Measurements from ENCODE around the gene CWC27.
A peak's percentile ranks its signal among the peaks of the same experiment; 100 is the strongest.

Gene CWC27

DNA sequence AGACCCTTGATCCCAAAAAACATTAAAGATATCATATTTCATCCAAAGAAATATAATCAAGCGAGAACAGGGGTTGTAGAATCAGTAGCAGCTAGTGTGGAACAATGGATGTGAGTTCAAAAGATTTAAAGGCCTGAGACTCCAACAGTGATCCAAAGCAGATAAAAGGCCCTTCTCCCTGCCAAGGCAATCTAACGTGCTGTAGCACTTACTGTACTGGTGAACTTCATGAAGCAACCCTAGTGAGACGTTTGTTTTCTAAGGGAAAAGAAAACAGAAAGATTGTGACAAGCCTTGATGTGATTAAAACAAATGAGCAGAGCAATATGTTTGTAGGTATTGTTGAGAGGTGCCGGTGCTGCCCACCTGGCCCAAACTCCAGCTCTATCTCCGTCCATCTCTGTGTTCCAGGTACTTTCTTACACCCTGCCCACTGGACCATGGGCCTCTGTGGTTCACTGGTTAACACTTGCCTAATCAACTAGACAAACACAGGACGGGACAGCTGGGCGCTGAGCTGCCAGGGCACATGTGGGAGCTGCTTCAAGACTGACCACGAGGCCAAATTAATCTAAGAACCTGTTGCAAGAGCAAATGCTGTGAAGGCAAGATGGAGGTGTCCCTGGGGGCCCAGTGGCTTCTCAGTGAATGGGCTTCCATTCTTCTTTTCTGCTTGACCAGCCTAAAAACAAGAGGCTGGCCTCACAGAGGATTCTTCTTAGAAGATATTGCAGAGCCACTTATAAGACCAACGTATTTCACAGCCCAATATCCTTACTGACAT is 265.5 kb downstream of the CWC27 start:
- H3K27me3 ChIP-seq (ENCODE audit: control insufficient read depth, insufficient read depth, low read length) = no peaks in the 10 kb centered on the region
- H3K4me3 ChIP-seq (ENCODE audit: low read length) = no peak overlapping the region
- H3K36me3 ChIP-seq (ENCODE audit: control insufficient read depth, insufficient read depth, low read length) = no peaks in the 10 kb centered on the region
- H3K9me3 ChIP-seq (ENCODE audit: control insufficient read depth, low read length) = no peaks in the 10 kb centered on the region
- H3K4me1 ChIP-seq (ENCODE audit: control insufficient read depth, insufficient read depth, low read length) = peaks cover 11% of the 10 kb centered on the region
- H3K9ac ChIP-seq (ENCODE audit: low read length) = peak overlapping the region; percentile 88

DNA sequence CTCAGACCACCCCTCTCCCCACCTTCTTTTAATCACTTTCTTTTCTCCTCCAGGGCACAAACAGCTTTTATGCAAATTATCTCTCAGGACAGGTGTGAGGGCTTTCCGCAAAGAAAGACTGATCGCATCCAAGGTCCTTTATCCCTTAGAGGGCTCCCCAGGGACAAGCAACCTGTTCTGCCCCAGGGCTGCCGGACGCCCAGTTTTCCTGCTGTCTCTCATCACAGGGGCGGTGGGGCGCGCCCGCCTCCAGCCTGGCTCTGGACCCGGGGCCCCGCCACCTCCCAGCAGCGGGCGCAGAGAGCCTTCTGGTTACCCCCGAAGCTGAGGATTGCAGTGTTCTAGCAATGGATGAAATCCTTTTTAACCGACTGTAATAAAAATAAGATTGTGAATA is 266.1 kb downstream of the CWC27 start:
- Histone ChIP-seq H3K9ac (ENCODE audit: low read length) (peak overlapping the region; percentile 88), H3K27me3 (ENCODE audit: control insufficient read depth, insufficient read depth, low read length) (no peaks in the 10 kb centered on the region), H3K4me1 (ENCODE audit: control insufficient read depth, insufficient read depth, low read length) (peaks cover 11% of the 10 kb centered on the region), H3K9me3 (ENCODE audit: control insufficient read depth, low read length) (no peaks in the 10 kb centered on the region), H3K36me3 (ENCODE audit: control insufficient read depth, insufficient read depth, low read length) (no peaks in the 10 kb centered on the region), H3K4me3 (ENCODE audit: low read length) (peak overlapping the region; percentile 67)

DNA sequence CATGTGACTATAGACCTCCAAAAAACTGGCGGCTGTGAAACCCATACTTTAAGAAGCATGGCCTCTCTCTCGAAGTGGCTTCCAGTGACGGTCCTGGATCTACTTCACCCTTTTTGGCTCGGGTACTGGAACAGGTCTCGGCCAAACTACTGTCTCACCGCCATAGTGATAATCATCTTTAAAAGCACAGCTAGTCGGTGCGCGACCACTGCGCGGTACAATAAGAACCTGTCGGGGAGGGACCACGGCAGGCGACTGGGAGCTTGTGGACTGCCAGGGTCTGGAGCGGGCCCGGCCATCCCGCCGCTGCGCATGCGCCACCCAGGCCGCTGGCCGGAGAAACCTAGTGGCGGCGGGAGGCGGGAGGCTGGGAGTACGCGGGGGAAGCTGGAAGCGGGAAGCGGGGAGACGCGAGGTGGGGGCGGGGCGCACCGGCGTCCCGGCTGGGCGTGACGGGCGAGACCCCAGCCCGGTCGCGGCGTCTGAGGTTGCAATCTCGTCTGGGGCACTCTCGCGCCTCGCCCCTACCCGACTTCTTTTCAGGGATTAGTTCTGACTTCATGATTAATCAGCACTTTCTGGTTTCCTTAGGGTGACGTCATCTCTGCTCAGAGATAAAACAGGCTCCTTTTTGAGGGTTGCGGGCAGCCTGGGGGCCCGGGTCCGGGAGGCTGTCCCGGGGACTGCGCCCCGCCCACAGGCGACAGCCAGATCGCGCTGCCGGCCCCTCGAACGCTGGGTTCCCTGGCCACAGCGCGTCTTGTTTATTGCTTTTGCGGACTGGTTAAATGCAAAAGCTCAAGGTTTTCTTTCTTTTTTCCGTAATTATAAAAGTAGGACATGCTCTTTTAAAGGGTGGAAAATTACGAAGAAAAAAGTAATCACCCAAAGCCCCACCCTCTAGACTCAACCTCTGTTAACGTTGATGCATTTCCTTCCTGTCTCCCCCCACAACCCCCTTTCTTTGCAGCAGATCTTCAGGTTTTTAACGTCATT is 266.8 kb downstream of the CWC27 start:
- H3K4me1 ChIP-seq (ENCODE audit: control insufficient read depth, insufficient read depth, low read length) = peaks cover 11% of the 10 kb centered on the region
- no peaks in the 10 kb centered on the region for H3K9me3 ChIP-seq (ENCODE audit: control insufficient read depth, low read length)
- H3K27me3 ChIP-seq (ENCODE audit: control insufficient read depth, insufficient read depth, low read length) = no peaks in the 10 kb centered on the region
- no peaks in the 10 kb centered on the region for H3K36me3 ChIP-seq (ENCODE audit: control insufficient read depth, insufficient read depth, low read length)
- H3K9ac ChIP-seq (ENCODE audit: low read length) = peak overlapping the region; percentile 88
- peak overlapping the region; percentile 67 for H3K4me3 ChIP-seq (ENCODE audit: low read length)

DNA sequence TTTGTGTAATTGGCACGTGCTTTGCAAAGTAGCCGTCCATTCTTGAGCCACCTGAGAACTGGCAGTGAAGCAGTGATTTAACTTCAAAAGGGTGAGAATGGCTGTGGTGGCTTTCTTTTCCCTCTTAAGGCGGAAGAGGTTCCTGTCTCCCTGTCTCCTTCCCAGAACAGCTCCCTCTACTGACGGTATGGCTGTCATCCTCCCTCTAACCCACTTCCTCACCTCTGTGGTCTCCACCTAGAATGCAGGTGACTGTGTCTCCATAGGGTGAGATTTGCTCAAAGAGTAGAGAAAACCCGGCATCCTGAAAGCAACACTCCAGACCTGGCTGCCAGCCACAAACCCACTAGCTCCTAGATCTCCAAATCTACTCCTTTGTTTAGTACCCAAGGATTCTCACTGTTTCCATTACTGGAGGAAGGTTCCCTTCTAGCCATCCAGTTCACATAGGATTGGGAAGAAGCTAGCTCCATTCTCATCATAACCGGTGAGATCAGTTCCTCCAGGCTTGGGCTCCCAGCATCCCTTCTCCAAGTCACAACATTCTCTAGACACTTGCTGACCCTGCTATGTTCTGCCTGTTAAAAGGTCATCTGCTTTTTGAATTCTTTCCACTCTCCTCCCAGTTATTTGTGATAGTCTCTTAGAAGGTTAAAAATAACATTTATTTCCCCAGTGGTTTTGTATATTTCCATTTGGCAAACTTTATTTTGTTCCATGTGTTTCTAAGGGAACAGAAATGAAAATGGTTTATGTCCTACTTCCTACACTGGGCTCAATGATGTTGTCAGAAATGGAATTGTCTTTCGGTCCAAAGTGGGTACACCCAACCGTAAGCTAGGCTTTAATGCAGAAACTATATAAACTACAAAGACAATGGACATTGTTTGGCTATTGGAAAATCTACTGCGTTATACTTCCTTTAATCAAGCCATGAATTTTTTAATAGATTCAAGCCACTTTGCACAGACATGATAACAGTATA is 269.4 kb downstream of the CWC27 start:
- Histone ChIP-seq H3K9ac (ENCODE audit: low read length) (no peak overlapping the region), H3K4me1 (ENCODE audit: control insufficient read depth, insufficient read depth, low read length) (peaks cover 11% of the 10 kb centered on the region), H3K4me3 (ENCODE audit: low read length) (no peak overlapping the region), H3K9me3 (ENCODE audit: control insufficient read depth, low read length) (no peaks in the 10 kb centered on the region), H3K36me3 (ENCODE audit: control insufficient read depth, insufficient read depth, low read length) (no peaks in the 10 kb centered on the region), H3K27me3 (ENCODE audit: control insufficient read depth, insufficient read depth, low read length) (no peaks in the 10 kb centered on the region)

DNA sequence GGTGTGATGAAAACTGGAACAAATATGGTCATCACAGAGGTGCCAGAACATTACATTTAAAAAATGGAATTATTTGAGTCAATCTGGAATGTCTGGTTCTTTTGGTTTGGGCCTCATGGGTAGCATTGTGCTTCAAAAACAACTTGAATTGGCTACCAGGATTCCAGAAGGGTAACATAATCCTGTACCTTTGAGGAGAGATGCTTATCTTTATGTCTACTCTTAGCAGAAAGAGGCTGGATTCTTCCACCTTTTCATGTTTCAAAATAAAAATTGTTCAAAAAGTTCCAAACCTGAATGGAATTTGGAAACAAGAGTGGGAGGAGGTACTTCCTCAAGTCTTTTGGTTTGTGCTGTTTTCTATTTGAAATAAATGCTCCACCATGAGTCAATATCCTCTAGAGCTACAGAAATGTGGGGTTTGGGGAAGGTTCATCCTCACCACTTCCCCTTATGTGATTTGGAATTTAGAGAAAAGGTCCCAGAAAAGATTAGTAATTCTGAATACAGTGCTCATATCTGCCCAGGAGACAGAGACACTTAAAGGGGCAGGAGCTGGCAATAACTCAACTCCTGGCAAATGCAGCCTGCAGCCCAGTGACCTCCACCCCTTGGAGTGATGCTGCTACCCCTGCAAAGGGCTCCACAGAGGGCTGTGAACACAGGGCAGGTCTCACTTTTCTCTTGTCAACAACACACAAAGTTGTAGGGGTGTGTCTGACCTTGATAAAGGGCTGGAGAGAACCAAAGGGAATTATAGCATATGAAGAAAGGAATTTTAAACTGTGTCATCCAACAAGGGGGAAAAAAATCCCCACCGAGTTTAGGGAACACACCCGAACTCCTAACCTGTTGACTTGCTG is 272.8 kb downstream of the CWC27 start:
- H3K27me3 ChIP-seq (ENCODE audit: control insufficient read depth, insufficient read depth, low read length) = no peaks in the 10 kb centered on the region
- H3K36me3 ChIP-seq (ENCODE audit: control insufficient read depth, insufficient read depth, low read length) = no peaks in the 10 kb centered on the region
- no peak overlapping the region for H3K4me3 ChIP-seq (ENCODE audit: low read length)
- H3K4me1 ChIP-seq (ENCODE audit: control insufficient read depth, insufficient read depth, low read length) = no peaks in the 10 kb centered on the region
- H3K9ac ChIP-seq (ENCODE audit: low read length) = no peak overlapping the region
- H3K9me3 ChIP-seq (ENCODE audit: control insufficient read depth, low read length) = no peaks in the 10 kb centered on the region

DNA sequence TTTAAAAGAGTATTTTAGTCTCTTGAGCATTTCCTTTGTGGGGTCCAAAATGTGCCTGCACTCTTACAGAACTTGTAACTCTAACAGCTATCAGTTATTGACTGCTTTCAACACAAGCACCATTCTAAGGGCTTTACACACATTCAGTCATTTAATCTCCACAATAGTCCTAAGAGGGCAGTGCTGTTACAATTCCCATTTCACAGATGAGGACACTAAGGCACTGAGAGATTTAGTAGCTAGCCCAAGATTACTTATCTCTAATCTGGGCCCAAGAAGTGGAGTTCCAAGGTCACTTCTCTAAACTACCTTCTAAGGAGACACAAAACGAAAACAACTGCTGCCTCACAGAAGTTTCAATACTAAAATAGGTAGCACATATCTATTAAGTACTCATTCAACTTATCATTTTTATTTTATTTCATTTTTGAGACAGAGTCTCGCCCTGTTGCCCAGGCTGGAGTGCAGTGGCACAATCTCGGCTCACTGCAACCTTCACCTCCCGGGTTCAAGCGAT is 275.2 kb downstream of the CWC27 start:
- Histone ChIP-seq H3K4me3 (ENCODE audit: low read length) (no peak overlapping the region), H3K9ac (ENCODE audit: low read length) (no peak overlapping the region), H3K9me3 (ENCODE audit: control insufficient read depth, low read length) (no peaks in the 10 kb centered on the region), H3K27me3 (ENCODE audit: control insufficient read depth, insufficient read depth, low read length) (no peaks in the 10 kb centered on the region), H3K4me1 (ENCODE audit: control insufficient read depth, insufficient read depth, low read length) (no peaks in the 10 kb centered on the region), H3K36me3 (ENCODE audit: control insufficient read depth, insufficient read depth, low read length) (no peaks in the 10 kb centered on the region)

DNA sequence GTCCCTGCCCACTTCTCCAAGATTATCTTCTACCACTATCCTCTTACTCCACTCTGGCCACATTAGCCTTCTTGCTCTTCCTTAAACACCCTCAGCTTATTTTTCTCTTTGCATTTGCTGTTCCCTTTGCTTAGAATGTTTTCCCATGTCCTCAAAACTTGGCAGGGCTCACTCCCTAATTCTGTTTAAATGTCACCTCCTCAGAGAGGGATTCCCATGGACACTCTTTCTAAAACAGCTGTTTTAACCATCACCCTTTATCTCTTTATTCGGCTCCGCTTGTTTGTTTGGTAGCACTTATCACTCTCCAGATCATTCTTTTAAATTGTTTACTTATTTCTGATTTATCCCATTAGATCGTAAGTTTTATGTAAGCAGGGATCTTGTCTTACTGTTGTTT is 278.5 kb downstream of the CWC27 start:
- Histone ChIP-seq H3K36me3 (ENCODE audit: control insufficient read depth, insufficient read depth, low read length) (no peaks in the 10 kb centered on the region), H3K9me3 (ENCODE audit: control insufficient read depth, low read length) (no peaks in the 10 kb centered on the region), H3K4me1 (ENCODE audit: control insufficient read depth, insufficient read depth, low read length) (no peaks in the 10 kb centered on the region)

DNA sequence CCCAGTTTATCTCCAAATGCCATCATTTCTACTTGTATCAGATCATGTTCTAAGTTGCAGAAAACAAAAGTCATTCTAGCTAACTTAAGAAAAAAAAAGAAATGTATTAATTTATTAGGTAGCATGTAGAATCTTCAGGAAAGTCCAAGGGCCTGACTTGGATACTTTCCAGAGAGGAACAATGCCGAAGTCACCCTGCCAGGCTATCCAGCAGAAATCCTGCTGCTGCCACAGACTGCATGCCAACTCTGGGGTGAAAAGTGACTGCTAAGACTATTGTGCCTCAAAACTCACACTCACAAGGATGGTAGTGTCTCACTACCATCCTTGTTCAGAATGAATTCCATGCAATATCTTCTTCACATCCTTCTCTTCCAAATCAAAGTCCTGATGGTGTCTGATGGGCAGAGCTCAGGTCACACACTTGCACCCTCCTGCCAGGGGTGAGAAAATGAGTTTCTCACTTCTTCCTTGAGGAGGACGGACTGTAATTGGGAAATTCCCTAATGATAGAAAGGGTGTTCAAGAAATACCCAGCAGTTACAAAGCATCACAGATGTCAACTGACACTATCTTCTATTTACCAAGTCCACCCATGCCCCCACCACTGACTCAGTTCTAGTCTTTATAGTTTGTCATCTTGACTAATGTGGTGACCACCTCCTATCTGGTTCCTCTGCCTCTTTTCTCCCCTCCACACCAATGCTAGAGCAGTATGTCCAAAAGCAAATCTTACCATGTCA is 279.4 kb downstream of the CWC27 start:
- H3K27me3 ChIP-seq (ENCODE audit: control insufficient read depth, insufficient read depth, low read length) = no peaks in the 10 kb centered on the region
- no peak overlapping the region for H3K4me3 ChIP-seq (ENCODE audit: low read length)
- H3K36me3 ChIP-seq (ENCODE audit: control insufficient read depth, insufficient read depth, low read length) = no peaks in the 10 kb centered on the region
- H3K9ac ChIP-seq (ENCODE audit: low read length) = no peak overlapping the region
- H3K4me1 ChIP-seq (ENCODE audit: control insufficient read depth, insufficient read depth, low read length) = no peaks in the 10 kb centered on the region
- H3K9me3 ChIP-seq (ENCODE audit: control insufficient read depth, low read length) = no peaks in the 10 kb centered on the region

More for the DNA sequence above, 278.5 kb downstream of the CWC27 start:
- Histone ChIP-seq H3K4me3 (ENCODE audit: low read length) (no peak overlapping the region), H3K9ac (ENCODE audit: low read length) (no peak overlapping the region), H3K27me3 (ENCODE audit: control insufficient read depth, insufficient read depth, low read length) (no peaks in the 10 kb centered on the region)

DNA sequence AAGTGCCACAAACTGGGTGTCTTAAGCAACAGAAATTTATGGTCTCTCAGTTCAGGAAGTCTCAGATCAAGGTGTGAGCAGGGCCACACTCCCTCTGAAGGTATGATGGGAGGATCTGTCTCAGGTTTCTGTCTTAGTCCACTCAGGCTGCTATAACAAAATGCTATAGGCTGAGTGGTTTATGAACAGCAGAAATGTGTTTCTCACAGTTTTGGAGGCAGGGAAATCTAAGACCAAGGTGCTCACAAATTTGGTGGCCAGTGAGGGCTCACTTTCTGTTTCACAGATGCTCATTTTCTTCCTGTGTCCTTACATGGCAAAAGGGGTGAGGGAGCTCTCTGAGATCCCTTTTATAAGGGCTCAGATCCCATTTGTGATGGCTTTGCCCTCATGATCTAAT is 281.4 kb downstream of the CWC27 start:
- Histone ChIP-seq H3K4me1 (ENCODE audit: control insufficient read depth, insufficient read depth, low read length) (no peaks in the 10 kb centered on the region), H3K9me3 (ENCODE audit: control insufficient read depth, low read length) (no peaks in the 10 kb centered on the region), H3K27me3 (ENCODE audit: control insufficient read depth, insufficient read depth, low read length) (no peaks in the 10 kb centered on the region), H3K36me3 (ENCODE audit: control insufficient read depth, insufficient read depth, low read length) (no peaks in the 10 kb centered on the region), H3K9ac (ENCODE audit: low read length) (no peak overlapping the region), H3K4me3 (ENCODE audit: low read length) (no peak overlapping the region)

DNA sequence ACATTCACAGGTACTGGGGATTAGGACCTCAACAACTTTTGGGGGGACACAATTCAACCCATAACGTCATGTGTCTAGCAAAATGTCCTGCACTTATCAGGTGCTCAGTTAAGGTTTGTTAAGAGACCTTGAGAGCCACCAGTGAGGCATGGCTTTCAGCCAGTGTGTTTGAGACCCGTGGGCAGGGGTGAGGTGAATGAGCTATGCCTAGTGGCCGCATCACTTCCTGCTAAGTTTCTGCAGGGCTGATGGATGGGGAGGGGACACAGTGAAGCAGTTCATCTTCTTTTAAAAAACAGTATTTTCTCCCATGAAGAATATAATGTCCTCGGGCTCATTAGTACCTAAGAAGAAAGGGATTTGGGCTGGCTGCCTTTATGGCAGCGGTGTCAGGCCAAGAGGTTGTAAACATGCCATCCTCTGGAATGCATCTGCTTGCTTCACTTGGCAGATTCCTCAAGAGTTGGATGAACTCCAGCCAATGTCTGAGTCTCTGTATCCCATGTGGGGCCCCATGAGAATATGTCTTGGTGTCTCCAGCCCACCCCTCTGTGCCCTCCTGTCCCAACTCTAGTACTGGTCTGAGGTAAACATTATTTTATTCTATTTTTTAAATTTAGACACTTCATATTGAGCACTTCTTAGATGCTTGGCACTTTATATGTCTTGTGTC is 282.2 kb downstream of the CWC27 start:
- H3K27me3 ChIP-seq (ENCODE audit: control insufficient read depth, insufficient read depth, low read length) = no peaks in the 10 kb centered on the region
- no peaks in the 10 kb centered on the region for H3K9me3 ChIP-seq (ENCODE audit: control insufficient read depth, low read length)
- H3K4me1 ChIP-seq (ENCODE audit: control insufficient read depth, insufficient read depth, low read length) = no peaks in the 10 kb centered on the region
- no peak overlapping the region for H3K9ac ChIP-seq (ENCODE audit: low read length)
- no peak overlapping the region for H3K4me3 ChIP-seq (ENCODE audit: low read length)
- no peaks in the 10 kb centered on the region for H3K36me3 ChIP-seq (ENCODE audit: control insufficient read depth, insufficient read depth, low read length)
